ENCODE measurements around the gene ADAM17. TPM values are rescaled to one million over a fixed set of nuclear protein-coding genes. Genes with fewer than 3 reads are reported as not detected.

The ADAM17 gene
- total RNA-seq, 4 donors from 2014 or later, result 25.1 to 73.1 (median 44.1) TPM

GRCh38 chr2:9536504-9536903, 19.1 kb downstream of the ADAM17 start:
- DNase-seq (ENCODE audit: low spot score) (no peak), ATAC-seq (ENCODE audit: low FRiP score) (no peak)
- TF ChIP-seq CTCF (IDR thresholded peaks at IDR 0.05), result no peak

GRCh38 chr2:9535177-9535576, 20.5 kb downstream of the ADAM17 start:
- ATAC-seq (ENCODE audit: low FRiP score) (no peak), DNase-seq (ENCODE audit: low spot score) (no peak)
- no peak for TF ChIP-seq CTCF (IDR thresholded peaks at IDR 0.05)

GRCh38 chr2:9533663-9534062, 22.0 kb downstream of the ADAM17 start:
- no peak for TF ChIP-seq CTCF (IDR thresholded peaks at IDR 0.05)
- ATAC-seq (ENCODE audit: low FRiP score) (no peak), DNase-seq (ENCODE audit: low spot score) (no peak)

- no peak for DNase-seq (ENCODE audit: low spot score)
- no peak for ATAC-seq (ENCODE audit: low FRiP score)
Observed at GRCh38 chr2:9532421-9532820, 23.2 kb downstream of the ADAM17 start.

GRCh38 chr2:9527995-9528787, 27.4 kb downstream of the ADAM17 start:
- ATAC-seq (ENCODE audit: low FRiP score), result no peak
- no peak for DNase-seq (ENCODE audit: low spot score)
- TF ChIP-seq CTCF (IDR thresholded peaks at IDR 0.05), result no peak

More at GRCh38 chr2:9532421-9532820, 23.2 kb downstream of the ADAM17 start:
- TF ChIP-seq CTCF (IDR thresholded peaks at IDR 0.05), result no peak

- TF ChIP-seq CTCF (IDR thresholded peaks at IDR 0.05), result no peak
- DNase-seq (ENCODE audit: low spot score) (no peak), ATAC-seq (ENCODE audit: low FRiP score) (no peak)
Observed at GRCh38 chr2:9525266-9525665, 30.4 kb downstream of the ADAM17 start.

GRCh38 chr2:9524291-9524690, 31.3 kb downstream of the ADAM17 start:
- DNase-seq (ENCODE audit: low spot score), result no peak
- ATAC-seq (ENCODE audit: low FRiP score), result no peak
- no peak for TF ChIP-seq CTCF (IDR thresholded peaks at IDR 0.05)
